OCI-LY3 (cell line): ENCODE data around the gene APOO.

Source experiments
- H2AFZ ChIP-seq: fragments of 200-600, 300-600 bp; shearing (Covaris generic); 2 replicates; pipeline ENCODE4 v1.6.0; 2014; ENCODE audit warnings: antibody characterized with exemption, low read depth, low read length
- H3K27ac ChIP-seq: fragments of 200-600, 300-600 bp; sonication (generic); 2 replicates; pipeline ENCODE4 v1.5.1; 2014; ENCODE audit warnings: mild to moderate bottlenecking, low read length, moderate library complexity, mixed read lengths
- H3K27me3 ChIP-seq: fragments of 200-600, 300-600 bp; sonication (generic); 2 replicates; pipeline ENCODE4 v1.6.1; 2014; ENCODE audit warnings: low read depth, low read length, mixed read lengths
- H3K36me3 ChIP-seq: fragments of 200-600, 300-600 bp; sonication (generic); replicated peaks from 2 replicates; pipeline ENCODE3; 2014; ENCODE audit warnings: low read depth, low read length, mixed read lengths
- H3K4me1 ChIP-seq: fragments of 300-600, 200-600 bp; sonication (generic); 2 replicates; pipeline ENCODE4 v1.6.1; 2014; ENCODE audit warnings: low read length, mixed read lengths
- H3K4me2 ChIP-seq: fragments of 200-600, 300-600 bp; sonication (generic); 2 replicates; pipeline ENCODE4 v1.6.1; 2014; ENCODE audit warnings: low read length, mixed read lengths
- H3K4me3 ChIP-seq: fragments of 300-600, 200-600 bp; sonication (generic); 2 replicates; pipeline ENCODE4 v1.5.1; 2014; ENCODE audit warnings: antibody characterized with exemption, mild to moderate bottlenecking, low read length, moderate library complexity
- H3K79me2 ChIP-seq: fragments of 300-600, 200-600 bp; shearing (Covaris generic); 2 replicates; pipeline ENCODE4 v1.6.1; 2014; ENCODE audit warnings: mild to moderate bottlenecking, low read length, mixed read lengths
- H3K9ac ChIP-seq: fragments of 300-600, 200-600 bp; shearing (Covaris generic); 2 replicates; pipeline ENCODE4 v1.6.0; 2014; ENCODE audit warnings: mild to moderate bottlenecking, low read length, moderate library complexity
- H3K9me3 ChIP-seq: fragments of 200-600, 300-600 bp; shearing (Covaris generic); 2 replicates; pipeline ENCODE4 v1.6.1; 2014; ENCODE audit warnings: low read length, mixed read lengths; ENCODE audit not compliant: insufficient read depth
- H4K20me1 ChIP-seq: fragments of 200-600, 300-600 bp; sonication (generic); 2 replicates; pipeline ENCODE4 v1.6.1; 2016; ENCODE audit warnings: low read length, mixed read lengths; ENCODE audit not compliant: insufficient read depth
- EZH2phosphoT487 ChIP-seq: fragments of 200-600 bp; shearing (Covaris generic); IDR thresholded peaks from 2 replicates; pipeline ENCODE4 v1.6.1; 2018; ENCODE audit warnings: antibody characterized with exemption, mixed run types, low read depth
- TF ChIP-seq, protein P1 (sequence below): fragments of 200-600, 300-600 bp; sonication (generic); IDR thresholded peaks from 2 replicates; pipeline ENCODE4 v1.5.1; 2014; ENCODE audit warnings: antibody characterized with exemption, low read length, low read depth

APOO gene

DNA sequence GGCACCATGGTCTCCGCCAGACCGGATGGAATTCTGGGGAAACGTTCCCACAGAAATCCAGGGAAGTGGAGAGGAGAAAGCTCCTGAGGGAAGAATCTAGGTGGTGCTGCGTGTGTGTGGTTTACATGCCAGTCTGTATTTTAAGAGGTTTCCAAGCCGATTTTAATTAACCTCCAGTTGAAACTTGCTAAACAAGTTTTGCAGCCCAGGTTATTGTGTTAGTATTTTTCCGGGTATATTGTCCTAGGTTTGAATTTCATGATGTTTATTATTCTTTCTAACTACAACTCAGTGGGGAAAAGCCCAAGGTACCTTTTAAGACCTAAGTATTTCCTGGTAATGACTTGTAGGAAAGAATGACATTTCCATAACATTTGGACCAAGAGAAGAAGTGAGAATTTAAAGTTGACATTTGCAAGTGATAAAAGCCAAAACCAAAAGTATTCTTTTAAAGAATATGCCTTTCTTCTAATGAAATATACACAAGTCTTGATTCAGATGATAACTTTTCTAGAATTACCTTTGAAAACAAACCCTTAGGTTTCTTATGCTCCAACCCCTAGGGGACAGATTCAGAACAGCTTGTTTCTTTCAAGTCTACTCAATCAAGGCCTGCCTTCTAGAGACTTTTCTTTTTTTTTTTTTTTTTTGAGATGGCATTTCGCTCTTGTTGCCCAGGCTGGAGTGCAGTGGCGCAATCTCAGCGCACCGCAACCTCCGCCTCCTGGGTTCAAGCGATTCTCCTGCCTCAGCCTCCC lies 110.2 kb downstream of the APOO start:
- no peak for TF ChIP-seq EZH2phosphoT487
- TF ChIP-seq, protein P1, sequence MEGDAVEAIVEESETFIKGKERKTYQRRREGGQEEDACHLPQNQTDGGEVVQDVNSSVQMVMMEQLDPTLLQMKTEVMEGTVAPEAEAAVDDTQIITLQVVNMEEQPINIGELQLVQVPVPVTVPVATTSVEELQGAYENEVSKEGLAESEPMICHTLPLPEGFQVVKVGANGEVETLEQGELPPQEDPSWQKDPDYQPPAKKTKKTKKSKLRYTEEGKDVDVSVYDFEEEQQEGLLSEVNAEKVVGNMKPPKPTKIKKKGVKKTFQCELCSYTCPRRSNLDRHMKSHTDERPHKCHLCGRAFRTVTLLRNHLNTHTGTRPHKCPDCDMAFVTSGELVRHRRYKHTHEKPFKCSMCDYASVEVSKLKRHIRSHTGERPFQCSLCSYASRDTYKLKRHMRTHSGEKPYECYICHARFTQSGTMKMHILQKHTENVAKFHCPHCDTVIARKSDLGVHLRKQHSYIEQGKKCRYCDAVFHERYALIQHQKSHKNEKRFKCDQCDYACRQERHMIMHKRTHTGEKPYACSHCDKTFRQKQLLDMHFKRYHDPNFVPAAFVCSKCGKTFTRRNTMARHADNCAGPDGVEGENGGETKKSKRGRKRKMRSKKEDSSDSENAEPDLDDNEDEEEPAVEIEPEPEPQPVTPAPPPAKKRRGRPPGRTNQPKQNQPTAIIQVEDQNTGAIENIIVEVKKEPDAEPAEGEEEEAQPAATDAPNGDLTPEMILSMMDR: no peak
- no peaks in the 10 kb centered on the region for H3K9me3 ChIP-seq
- no peaks in the 10 kb centered on the region for H3K36me3 ChIP-seq
- no peaks in the 10 kb centered on the region for H3K27me3 ChIP-seq
- no peak overlapping the region for H3K9ac ChIP-seq
- no peak overlapping the region for H3K4me2 ChIP-seq
- H3K4me1 ChIP-seq: peaks cover 11% of the 10 kb centered on the region
- H4K20me1 ChIP-seq: no peaks in the 10 kb centered on the region
- H2AFZ ChIP-seq: no peak overlapping the region
- H3K4me3 ChIP-seq: no peak overlapping the region
- no peaks in the 10 kb centered on the region for H3K79me2 ChIP-seq
- no peak overlapping the region for H3K27ac ChIP-seq

- H3K4me2 ChIP-seq: no peak overlapping the region
- no peak overlapping the region for H3K4me3 ChIP-seq
- H3K9ac ChIP-seq: no peak overlapping the region
- no peak overlapping the region for H3K27ac ChIP-seq
- no peaks in the 10 kb centered on the region for H4K20me1 ChIP-seq
- no peaks in the 10 kb centered on the region for H3K36me3 ChIP-seq
- no peak overlapping the region for H2AFZ ChIP-seq
- no peaks in the 10 kb centered on the region for H3K27me3 ChIP-seq
- H3K79me2 ChIP-seq: no peaks in the 10 kb centered on the region
- H3K9me3 ChIP-seq: no peaks in the 10 kb centered on the region
- peaks cover 6% of the 10 kb centered on the region for H3K4me1 ChIP-seq
- TF ChIP-seq, protein P1: no peak
- TF ChIP-seq EZH2phosphoT487: no peak
These were observed 112.5 kb downstream of the APOO start for GRCh38 chrX:23795221-23795620.

GRCh38 chrX:23792861-23793553 lies 114.7 kb downstream of the APOO start:
- H3K9me3 ChIP-seq: no peaks in the 10 kb centered on the region
- H3K9ac ChIP-seq: no peak overlapping the region
- H3K4me2 ChIP-seq: no peak overlapping the region
- H3K4me3 ChIP-seq: no peak overlapping the region
- H3K79me2 ChIP-seq: no peaks in the 10 kb centered on the region
- no peak overlapping the region for H3K27ac ChIP-seq
- H3K36me3 ChIP-seq: no peaks in the 10 kb centered on the region
- no peaks in the 10 kb centered on the region for H3K27me3 ChIP-seq
- no peak overlapping the region for H2AFZ ChIP-seq
- peaks cover 6% of the 10 kb centered on the region for H3K4me1 ChIP-seq
- TF ChIP-seq, protein P1: no peak
- TF ChIP-seq EZH2phosphoT487: no peak
- H4K20me1 ChIP-seq: no peaks in the 10 kb centered on the region

- Histone ChIP-seq H4K20me1 (peaks cover 3% of the 10 kb centered on the region), H3K36me3 (peaks cover 7% of the 10 kb centered on the region), H3K9me3 (no peaks in the 10 kb centered on the region), H3K79me2 (no peaks in the 10 kb centered on the region), H2AFZ (no peak overlapping the region), H3K4me1 (no peaks in the 10 kb centered on the region), H3K27me3 (no peaks in the 10 kb centered on the region), H3K4me2 (no peak overlapping the region), H3K27ac (no peak overlapping the region), H3K9ac (no peak overlapping the region), H3K4me3 (no peak overlapping the region)
- TF ChIP-seq, protein P1: no peak
- TF ChIP-seq EZH2phosphoT487: no peak
These were observed 117.6 kb downstream of the APOO start for GRCh38 chrX:23790155-23790497.
